Stimulated activated CD4-positive, alpha-beta T cell treated with anti-CD3 and anti-CD28 coated beads, Interleukin-12 subunit alpha, Interleukin-12 subunit beta, amount 100 ng/mL, for 4 hours (primary cell): ENCODE measurements around the gene MYH7.

Source experiments
- DNase-seq: peaks from one replicate; pipeline ENCODE4 v3.0.0-alpha.2; 2020

MYH7 gene

DNA sequence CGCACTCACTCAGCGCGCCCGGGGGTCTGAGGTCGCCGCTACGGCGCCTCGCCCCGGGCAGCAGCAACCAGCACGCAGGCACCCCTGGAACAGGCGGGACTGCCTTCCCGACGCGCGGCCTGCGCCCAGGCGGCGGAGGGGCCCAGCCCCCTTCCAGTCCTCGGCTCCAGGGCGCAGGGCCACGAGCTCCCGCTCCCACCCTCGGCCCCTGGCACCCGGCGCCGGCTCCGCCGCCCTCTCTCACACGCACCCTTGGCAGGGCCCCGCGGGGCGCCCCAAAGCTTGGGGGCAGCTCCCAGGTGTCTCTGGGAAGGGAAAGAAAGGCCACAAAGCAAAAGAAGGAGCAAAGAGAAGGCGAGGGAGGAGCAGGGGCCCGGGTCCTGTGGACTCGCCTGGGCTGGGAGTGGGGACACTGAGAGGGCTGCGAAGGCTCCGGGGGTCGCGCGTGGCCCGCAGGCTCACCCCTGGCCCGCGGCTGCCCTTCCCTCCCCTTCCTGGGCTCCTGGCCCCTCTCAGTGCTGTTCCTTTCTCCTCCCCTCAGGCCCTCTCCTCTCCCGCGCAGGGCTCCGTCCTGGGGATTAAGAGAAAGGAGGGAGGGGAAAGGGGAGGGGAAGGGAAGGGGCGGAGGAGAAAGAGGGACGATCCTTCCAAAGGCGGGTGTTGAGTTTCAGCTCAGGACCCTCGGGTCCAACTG lies 69.6 kb downstream of the MYH7 start:
- DNase-seq = no peak

DNA sequence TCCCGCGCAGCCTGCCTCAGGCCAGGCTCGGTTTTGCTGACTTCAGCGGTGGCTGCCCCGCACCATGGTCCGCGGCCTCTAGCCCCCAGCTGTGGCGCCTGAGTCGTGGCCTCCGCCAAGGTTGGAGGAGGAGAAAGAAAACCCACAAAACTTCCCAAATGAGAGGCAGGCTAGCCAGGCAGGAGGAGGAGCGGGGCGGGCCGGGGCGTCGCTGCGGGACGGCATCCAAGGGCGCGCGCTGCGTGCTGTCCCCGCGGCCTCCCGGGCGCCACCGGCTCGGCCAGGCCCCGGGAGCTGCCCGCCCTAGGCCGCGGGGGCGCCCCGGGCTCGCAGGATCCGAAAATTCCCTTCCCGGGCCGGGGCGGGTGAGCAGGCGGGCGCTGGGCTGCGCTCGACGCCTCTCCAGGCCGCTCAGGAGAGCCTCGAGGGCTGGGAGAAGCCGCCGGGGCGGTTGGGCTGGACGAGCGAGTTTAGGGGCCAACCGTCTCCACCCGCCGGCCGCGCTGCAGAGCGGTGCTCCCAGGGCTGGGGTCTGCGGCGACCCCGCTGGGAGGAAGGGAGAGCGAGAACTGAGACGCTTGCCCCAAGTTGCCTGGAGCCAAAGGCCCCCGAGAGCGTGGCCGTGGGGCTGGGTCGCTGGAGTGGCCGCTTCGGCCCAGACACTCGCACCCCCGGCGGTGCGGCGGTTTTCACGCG lies 70.3 kb downstream of the MYH7 start, which contains the start of gene EFS:
TSS of gene EFS (minus strand) at position 137 of the 696 bp plus-strand sequence. CDS start 147 bp downstream, outside the sequence.
- no peak for DNase-seq

DNA sequence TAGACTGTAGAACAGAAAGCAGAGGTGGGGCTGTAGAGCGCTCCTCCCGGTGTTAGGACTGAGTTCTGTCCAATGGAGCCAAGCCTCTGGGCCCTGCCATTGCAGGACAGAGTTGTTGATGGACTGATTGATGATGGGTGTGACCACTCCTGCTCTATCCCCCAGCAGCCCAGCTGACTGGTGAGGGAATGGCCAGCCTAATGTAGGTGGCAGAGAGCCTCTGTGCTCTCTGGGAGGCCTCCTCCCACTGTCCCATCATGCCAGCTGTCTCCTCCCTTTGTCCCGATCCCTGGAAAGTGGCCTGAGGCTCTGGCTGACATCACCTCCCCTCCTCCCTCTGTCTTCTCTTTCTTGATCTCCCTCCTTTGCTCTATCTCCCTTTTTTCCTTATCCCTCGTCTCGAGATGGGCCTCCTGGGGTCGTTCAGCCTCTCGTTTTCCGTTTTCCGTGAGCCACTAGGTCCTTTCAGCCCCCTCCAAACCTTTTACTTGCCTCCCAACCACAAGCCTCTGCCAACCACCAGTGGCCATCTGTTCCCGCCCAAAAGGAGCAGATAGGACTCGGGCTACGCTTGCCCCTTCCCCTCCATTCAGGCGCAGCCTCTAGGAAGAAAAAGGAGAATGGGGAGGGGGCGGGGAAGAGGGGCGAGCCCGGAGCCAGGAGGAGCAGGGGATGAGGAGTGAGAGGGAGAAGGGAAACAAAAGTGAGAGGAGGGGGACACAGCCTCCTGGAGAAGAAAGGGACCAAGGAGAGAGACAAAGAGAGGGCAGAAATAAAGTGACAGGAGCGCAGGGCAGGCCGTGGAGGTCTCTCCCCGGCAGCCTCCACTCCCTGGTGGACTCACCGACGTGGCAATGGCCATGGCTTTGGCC lies 71.1 kb downstream of the MYH7 start:
- no peak for DNase-seq
